AG08396 (cell line): ENCODE measurements around the gene LYVE1.
A peak's percentile ranks its signal among the peaks of the same experiment; 100 is the strongest.

Experiments used
- DNase-seq: peaks from one replicate; pipeline ENCODE4 v3.0.0; 2012; ENCODE audit warnings: low spot score, mixed read lengths

Gene LYVE1

GRCh38 chr11:10522276-10522675 lies 46.2 kb downstream of the LYVE1 start:
- no peak for DNase-seq

- no peak for DNase-seq
These were observed 47.9 kb downstream of the LYVE1 start for GRCh38 chr11:10520562-10520961.

- DNase-seq, result no peak
These were observed 48.8 kb downstream of the LYVE1 start for GRCh38 chr11:10519630-10520029.

GRCh38 chr11:10518891-10519290 lies 49.6 kb downstream of the LYVE1 start:
- DNase-seq, result no peak

- no peak for DNase-seq
These were observed 50.3 kb downstream of the LYVE1 start for GRCh38 chr11:10518123-10518522.

GRCh38 chr11:10515418-10515817 lies 53.0 kb downstream of the LYVE1 start:
- no peak for DNase-seq

- DNase-seq, result peak; percentile 38
These were observed 53.8 kb downstream of the LYVE1 start for GRCh38 chr11:10514709-10515108.

- DNase-seq, result no peak
These were observed 54.3 kb downstream of the LYVE1 start for GRCh38 chr11:10514202-10514601.

GRCh38 chr11:10511181-10511621 lies 57.3 kb downstream of the LYVE1 start:
- no peak for DNase-seq
